K562 (cell line): Measurements from ENCODE around the gene GSK3B.

Source experiments
- AFF4 ChIP-seq: sonication (generic); formaldehyde crosslinking; IDR thresholded peaks from 2 replicates; pipeline ENCODE4 v1.8.0; 2023; ENCODE audit warnings: mild to moderate bottlenecking, missing genetic modification reagents
- ARID2 ChIP-seq: fragments of 450-650 bp; IDR thresholded peaks from 2 replicates; pipeline ENCODE4 v1.6.1; 2017; ENCODE audit warnings: antibody characterized with exemption, mild to moderate bottlenecking
- ATF4 ChIP-seq: fragments of 450-650 bp; formaldehyde crosslinking; IDR thresholded peaks from 2 replicates; pipeline ENCODE4 v1.4.0; 2022; ENCODE audit warnings: mild to moderate bottlenecking, moderate library complexity
- CBX1 ChIP-seq: sonication (generic); IDR thresholded peaks from 2 replicates; pipeline ENCODE4 v1.6.1; 2016; ENCODE audit warnings: antibody characterized with exemption, low read depth, mild to moderate bottlenecking
- EZH2 ChIP-seq: IDR thresholded peaks from 2 replicates; pipeline ENCODE4 v1.6.1; 2012; ENCODE audit warnings: low read depth, mild to moderate bottlenecking, inconsistent platforms, low read length, borderline replicate concordance
- FOXP1 ChIP-seq: sonication (generic); formaldehyde crosslinking; IDR thresholded peaks from 2 replicates; pipeline ENCODE4 v1.8.0; 2022; ENCODE audit warnings: mild to moderate bottlenecking, missing genetic modification reagents
- GABPA ChIP-seq: fragments of 200-800 bp; sonication (Bioruptor generic); conservative IDR thresholded peaks from 2 replicates; pipeline ENCODE4 v1.6.1; 2016; ENCODE audit warnings: low read depth, missing genetic modification characterization, missing compliant biosample characterization
- HNRNPLL ChIP-seq: fragments of 200-400 bp; formaldehyde crosslinking; IDR thresholded peaks from 2 replicates; pipeline ENCODE4 v1.6.1; 2017; ENCODE audit warnings: low read length, low read depth, mild to moderate bottlenecking; ENCODE audit not compliant: poor library complexity, severe bottlenecking
- IRF1 ChIP-seq: sonication (generic); formaldehyde crosslinking; IDR thresholded peaks from 2 replicates; pipeline ENCODE4 v1.8.0; 2022; ENCODE audit warnings: missing genetic modification reagents, mild to moderate bottlenecking, borderline replicate concordance
- KAT8 ChIP-seq: fragments of 450-650 bp; IDR thresholded peaks from 2 replicates; pipeline ENCODE4 v1.6.1; 2016; ENCODE audit warnings: low read depth, mild to moderate bottlenecking
- RCOR1 ChIP-seq, 2 experiments: IDR thresholded peaks; 2 replicates each; pipeline ENCODE4 v1.6.1; 2012; ENCODE audit warnings: low read depth in 2 of 2, low read length in 2 of 2, borderline replicate concordance in 1 of 2, improper control_type of control experiment in 1 of 2
- SPI1 ChIP-seq: IDR thresholded peaks from 2 replicates; pipeline ENCODE4 v1.6.1; 2011; ENCODE audit warnings: low read depth, low read length, control low read depth, borderline replicate concordance

GRCh38 chr3:119967353-119968006 lies 126.8 kb downstream of the GSK3B start:
- TF ChIP-seq RCOR1 (IDR thresholded peaks at IDR 0.05; ENCODE audit: borderline replicate concordance in 1 of 2, low read depth in 2 of 2, low read length in 2 of 2): no peak
- no peak for TF ChIP-seq GABPA
- TF ChIP-seq CBX1: no peak
- TF ChIP-seq AFF4 (CRISPR knock-in tag): no peak
- TF ChIP-seq ATF4 (CRISPR knock-in tag): no peak
- TF ChIP-seq SPI1: no peak
- TF ChIP-seq ARID2: no peak
- TF ChIP-seq IRF1 (CRISPR knock-in tag): no peak
- no peak for TF ChIP-seq HNRNPLL
- TF ChIP-seq FOXP1 (CRISPR knock-in tag): no peak
- TF ChIP-seq KAT8: no peak
- no peak for TF ChIP-seq EZH2
